ENCODE data around the gene MAST4. TPM values are rescaled to one million over a fixed set of nuclear protein-coding genes. Genes with fewer than 3 reads are reported as not detected.
A peak's percentile ranks its signal among the peaks of the same experiment; 100 is the strongest.

MAST4 gene
- polyA plus RNA-seq, 2 donors, result 18.3 to 22.2 TPM

DNA sequence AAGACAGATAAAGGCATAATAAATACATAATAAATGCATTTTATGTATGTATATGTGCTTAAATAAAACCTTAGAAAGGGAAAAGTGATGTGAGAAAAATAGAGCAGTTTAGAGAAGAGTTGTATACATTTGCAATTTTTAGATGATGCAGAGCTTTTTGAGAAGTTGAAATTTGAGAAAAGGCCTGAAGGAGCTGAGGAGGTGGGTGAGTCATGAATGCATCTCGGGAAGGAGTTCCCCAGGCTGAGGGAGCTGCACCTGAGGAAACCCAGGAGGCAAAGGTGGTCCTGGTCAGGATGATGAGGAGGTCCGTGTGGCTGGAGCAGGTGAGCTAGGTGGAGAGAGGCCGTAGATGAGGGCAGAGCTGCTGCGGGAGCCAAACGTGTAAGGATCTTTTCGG is 617.8 kb downstream of the MAST4 start:
- no peak overlapping the region for H3K4me3 ChIP-seq (ENCODE audit: low read depth in 1 of 2, low read length in 2 of 2)
- H3K27me3 ChIP-seq (ENCODE audit: control insufficient read depth in 1 of 2, insufficient read depth in 2 of 2, low read length in 2 of 2), result no peaks in the 10 kb centered on the region
- no peak overlapping the region for H3K27ac ChIP-seq (ENCODE audit: low read depth in 2 of 2, low read length in 1 of 2)
- H3K4me1 ChIP-seq (ENCODE audit: control insufficient read depth in 2 of 2, insufficient read depth in 2 of 2, low read length in 1 of 2), result peaks cover 0 to 11% of the 10 kb centered on the region in 2 donors
- no peaks in the 10 kb centered on the region for H3K36me3 ChIP-seq (ENCODE audit: control insufficient read depth in 2 of 2, insufficient read depth in 2 of 2, low read length in 1 of 2)
- 89 to 93% methylated on average over 6 of the region's 6 CpGs for WGBS, 2 donors
- H3K9me3 ChIP-seq (ENCODE audit: control insufficient read depth in 2 of 2, insufficient read depth in 1 of 2, low read depth in 1 of 2, low read length in 1 of 2), result no peaks in the 10 kb centered on the region

DNA sequence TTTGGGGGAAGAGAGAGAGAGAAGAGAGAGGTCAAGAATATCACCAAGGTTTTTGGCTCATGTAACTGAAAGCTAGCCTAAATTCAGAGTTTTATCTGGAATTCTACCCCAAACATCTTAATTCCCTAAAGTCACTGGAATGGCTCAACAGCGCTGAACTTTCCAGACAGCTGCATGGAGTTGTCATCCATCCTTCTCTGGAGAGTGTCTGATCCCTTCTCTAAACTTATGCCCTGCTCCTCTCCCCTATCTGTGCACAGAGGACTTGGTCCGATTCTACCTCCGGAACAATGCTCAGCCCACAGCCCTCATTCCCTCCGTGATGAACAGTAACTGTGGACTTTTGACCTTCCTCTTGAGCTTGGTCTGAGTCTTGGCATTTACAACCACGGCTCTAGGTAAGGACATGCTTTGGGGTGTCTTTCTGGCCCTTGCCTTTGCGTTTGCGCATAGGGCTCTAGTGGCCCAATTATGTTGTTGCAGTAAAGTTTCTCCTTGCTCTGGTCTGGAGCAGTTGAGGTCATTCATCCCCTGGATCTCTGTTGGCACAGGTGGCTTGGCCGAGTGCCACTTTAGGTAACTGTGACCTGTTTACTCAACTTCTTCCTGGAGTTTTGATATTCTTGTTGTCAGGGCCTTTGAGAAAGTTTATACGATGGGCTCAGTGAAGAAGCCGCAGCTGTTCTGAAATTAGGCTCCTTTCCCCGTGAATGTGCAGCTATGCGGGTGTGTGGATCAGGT is 618.7 kb downstream of the MAST4 start:
- no peak overlapping the region for H3K4me3 ChIP-seq (ENCODE audit: low read depth in 1 of 2, low read length in 2 of 2)
- H3K27ac ChIP-seq (ENCODE audit: low read depth in 2 of 2, low read length in 1 of 2), result peak overlapping the region in 1 of 2 donors; percentile 80
- H3K27me3 ChIP-seq (ENCODE audit: control insufficient read depth in 1 of 2, insufficient read depth in 2 of 2, low read length in 2 of 2), result no peaks in the 10 kb centered on the region
- 78 to 95% methylated on average over 12 of the region's 12 CpGs for WGBS, 2 donors
- no peaks in the 10 kb centered on the region for H3K9me3 ChIP-seq (ENCODE audit: control insufficient read depth in 2 of 2, insufficient read depth in 1 of 2, low read depth in 1 of 2, low read length in 1 of 2)
- peaks cover 0 to 11% of the 10 kb centered on the region in 2 donors for H3K4me1 ChIP-seq (ENCODE audit: control insufficient read depth in 2 of 2, insufficient read depth in 2 of 2, low read length in 1 of 2)
- H3K36me3 ChIP-seq (ENCODE audit: control insufficient read depth in 2 of 2, insufficient read depth in 2 of 2, low read length in 1 of 2), result no peaks in the 10 kb centered on the region

DNA sequence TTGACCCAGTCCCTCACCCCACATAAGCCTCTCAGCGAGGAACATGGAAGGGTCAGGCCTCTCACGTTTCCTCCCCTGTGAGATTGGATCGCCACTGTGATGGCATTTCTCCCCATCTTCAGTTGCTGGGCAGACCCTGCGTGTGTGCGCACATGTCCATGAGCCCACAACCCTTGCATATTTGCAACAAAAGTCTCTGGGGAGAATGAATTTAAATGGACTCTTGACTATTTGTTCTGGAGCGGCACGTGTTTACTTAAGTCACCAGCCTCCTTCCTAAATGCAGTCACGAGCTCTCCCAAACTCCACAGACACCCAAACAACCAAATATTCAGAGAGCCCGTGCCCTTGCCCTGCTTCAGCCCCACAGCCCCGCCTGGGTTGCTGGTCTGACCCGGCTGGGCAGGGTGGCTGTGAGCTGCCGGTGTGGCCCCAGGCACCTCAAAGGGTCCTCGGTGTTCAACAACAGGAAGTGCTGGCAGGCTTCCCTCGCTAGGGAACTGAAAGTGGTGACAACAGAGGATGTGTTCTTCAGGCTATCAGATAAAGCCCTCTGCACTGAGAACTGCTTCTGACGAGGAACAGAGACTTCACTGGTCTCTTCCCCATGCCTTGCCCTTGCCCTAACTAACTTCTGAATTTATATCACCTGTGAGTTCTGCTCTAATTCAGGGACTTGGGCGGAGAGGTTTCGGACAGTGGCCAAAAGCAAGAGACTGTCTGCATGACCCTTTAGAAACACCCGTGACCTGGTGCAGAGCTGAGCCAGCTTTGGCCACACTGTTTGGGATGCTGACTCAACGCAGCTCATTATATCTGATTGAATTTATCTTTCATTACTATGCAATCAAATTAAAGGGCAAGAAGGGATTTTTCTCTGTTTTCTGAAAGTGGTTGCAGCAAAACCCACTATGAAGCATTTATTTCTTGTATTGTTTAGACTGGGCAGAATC is 619.6 kb downstream of the MAST4 start:
- peaks cover 0 to 11% of the 10 kb centered on the region in 2 donors for H3K4me1 ChIP-seq (ENCODE audit: control insufficient read depth in 2 of 2, insufficient read depth in 2 of 2, low read length in 1 of 2)
- no peaks in the 10 kb centered on the region for H3K36me3 ChIP-seq (ENCODE audit: control insufficient read depth in 2 of 2, insufficient read depth in 2 of 2, low read length in 1 of 2)
- H3K27ac ChIP-seq (ENCODE audit: low read depth in 2 of 2, low read length in 1 of 2), result peak overlapping the region; percentile 61 to 80
- H3K9me3 ChIP-seq (ENCODE audit: control insufficient read depth in 2 of 2, insufficient read depth in 1 of 2, low read depth in 1 of 2, low read length in 1 of 2), result no peaks in the 10 kb centered on the region
- 48 to 51% methylated on average over 19 of the region's 19 CpGs for WGBS, 2 donors
- no peak overlapping the region for H3K4me3 ChIP-seq (ENCODE audit: low read depth in 1 of 2, low read length in 2 of 2)
- H3K27me3 ChIP-seq (ENCODE audit: control insufficient read depth in 1 of 2, insufficient read depth in 2 of 2, low read length in 2 of 2), result no peaks in the 10 kb centered on the region

DNA sequence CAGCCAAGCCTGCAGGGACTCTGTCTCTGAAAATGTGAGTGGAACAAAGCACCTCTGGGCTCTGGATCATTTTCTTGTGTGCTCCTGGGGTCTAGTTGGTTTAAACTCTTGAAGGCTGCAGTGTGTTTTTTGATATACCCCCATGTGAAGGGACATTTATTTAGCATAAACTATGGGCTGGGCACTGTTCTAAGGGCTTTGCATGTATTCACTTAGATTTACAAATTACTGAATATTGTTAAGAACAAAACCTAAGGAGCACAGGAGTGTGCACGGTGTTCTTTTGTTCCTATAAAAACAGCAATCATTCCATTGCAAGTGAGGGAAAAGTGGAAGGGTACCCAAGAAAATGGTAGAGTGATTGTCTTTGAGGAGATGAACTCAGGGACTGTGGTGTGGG is 620.4 kb downstream of the MAST4 start:
- Histone ChIP-seq H3K36me3 (ENCODE audit: control insufficient read depth in 2 of 2, insufficient read depth in 2 of 2, low read length in 1 of 2) (no peaks in the 10 kb centered on the region), H3K4me1 (ENCODE audit: control insufficient read depth in 2 of 2, insufficient read depth in 2 of 2, low read length in 1 of 2) (peaks cover 0 to 11% of the 10 kb centered on the region in 2 donors), H3K27ac (ENCODE audit: low read depth in 2 of 2, low read length in 1 of 2) (peak overlapping the region; percentile 15 to 61), H3K4me3 (ENCODE audit: low read depth in 1 of 2, low read length in 2 of 2) (no peak overlapping the region), H3K9me3 (ENCODE audit: control insufficient read depth in 2 of 2, insufficient read depth in 1 of 2, low read depth in 1 of 2, low read length in 1 of 2) (no peaks in the 10 kb centered on the region), H3K27me3 (ENCODE audit: control insufficient read depth in 1 of 2, insufficient read depth in 2 of 2, low read length in 2 of 2) (no peaks in the 10 kb centered on the region)
- WGBS, 2 donors, result 97 to 98% methylated on average over 1 of the region's 1 CpG

Measured in esophagus (tissue), 2 donors.